ENCODE measurements around the gene TOMM70. TPM values are rescaled to one million over a fixed set of nuclear protein-coding genes. Genes with fewer than 3 reads are reported as not detected.

The TOMM70 gene
- total and polyA plus RNA-seq, 2 of the 8 experiments (the other 6 are each of a cell fraction or from before 2014, with no cell fraction given): 10.9 to 52.1 TPM

DNA sequence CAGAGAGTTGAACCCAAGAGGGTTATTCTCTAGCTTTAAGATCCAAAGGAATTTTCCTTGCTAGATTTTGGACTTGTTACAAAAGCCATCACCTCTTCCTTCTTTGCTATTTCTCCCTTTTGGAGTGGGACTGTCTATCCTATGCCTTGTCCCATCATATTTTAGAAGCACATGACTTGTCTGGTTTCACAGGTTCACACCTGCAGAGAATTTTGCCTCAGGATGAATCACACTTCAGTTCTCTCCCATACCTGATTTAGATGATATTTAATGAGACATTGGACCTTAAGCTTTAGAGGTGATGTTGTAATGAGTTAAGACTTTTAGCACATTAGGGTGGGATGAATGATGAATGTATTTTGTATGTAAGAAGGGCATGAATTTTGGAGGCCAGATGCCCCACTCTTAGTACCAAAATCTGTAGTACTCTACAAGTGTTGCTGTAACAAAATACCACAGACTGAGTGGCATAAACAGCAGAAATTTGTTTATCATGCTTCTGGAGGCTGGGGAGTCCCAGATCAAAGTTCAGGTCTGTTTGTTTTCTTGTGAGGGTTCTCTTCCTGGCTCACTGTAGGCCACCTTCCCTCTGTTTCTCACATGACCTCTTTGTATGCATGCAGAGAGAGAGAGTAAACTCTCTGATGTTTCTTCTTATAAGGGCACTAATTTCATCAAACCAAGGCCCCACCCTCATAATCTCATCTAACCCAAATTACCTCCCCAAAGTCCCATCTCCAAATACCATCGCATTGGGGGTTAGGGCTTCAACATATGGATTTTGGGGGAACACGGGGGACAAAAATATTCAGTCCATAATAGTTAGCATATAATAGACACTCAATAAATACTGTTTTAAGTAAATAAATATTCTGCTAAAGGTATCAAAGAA is 10.4 kb upstream of the TOMM70 start (continued):
- TF ChIP-seq, protein P1, sequence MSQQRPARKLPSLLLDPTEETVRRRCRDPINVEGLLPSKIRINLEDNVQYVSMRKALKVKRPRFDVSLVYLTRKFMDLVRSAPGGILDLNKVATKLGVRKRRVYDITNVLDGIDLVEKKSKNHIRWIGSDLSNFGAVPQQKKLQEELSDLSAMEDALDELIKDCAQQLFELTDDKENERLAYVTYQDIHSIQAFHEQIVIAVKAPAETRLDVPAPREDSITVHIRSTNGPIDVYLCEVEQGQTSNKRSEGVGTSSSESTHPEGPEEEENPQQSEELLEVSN (IDR thresholded peaks at IDR 0.05): no peak
- TF ChIP-seq GABPA (IDR thresholded peaks at IDR 0.05; ENCODE audit: borderline replicate concordance, insufficient read depth, low read length) (no peak), POLR2AphosphoS5 (IDR thresholded peaks at IDR 0.05; ENCODE audit: low read depth, low read length) (no peak), NANOG (IDR thresholded peaks at IDR 0.05; ENCODE audit: insufficient read depth, low read depth, low read length, poor library complexity, severe bottlenecking) (no peak), CREB1 (IDR thresholded peaks at IDR 0.05) (no peak)
- TF ChIP-seq, protein P2, sequence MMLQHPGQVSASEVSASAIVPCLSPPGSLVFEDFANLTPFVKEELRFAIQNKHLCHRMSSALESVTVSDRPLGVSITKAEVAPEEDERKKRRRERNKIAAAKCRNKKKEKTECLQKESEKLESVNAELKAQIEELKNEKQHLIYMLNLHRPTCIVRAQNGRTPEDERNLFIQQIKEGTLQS (IDR thresholded peaks at IDR 0.05; ENCODE audit: insufficient read depth, low read depth, low read length): no peak

Data from H1 (cell line).